Measurements from ENCODE around the gene C20orf202. TPM values are rescaled to one million over a fixed set of nuclear protein-coding genes. Genes with fewer than 3 reads are reported as not detected.

C20orf202 gene
- total RNA-seq (under 1 TPM in 3 of 6 donors, not detected in 3; 0.13 to 0.18 (median 0.14) TPM), polyA plus RNA-seq (under 1 TPM in 1 of 2 donors, not detected in 1; 0.23 TPM)

- H3K9me3 ChIP-seq: no peaks in the 10 kb centered on the region
- no peak for DNase-seq
- WGBS, 2 donors: 56% methylated on average over 5 of the region's 5 CpGs
- H3K27me3 ChIP-seq: no peaks in the 10 kb centered on the region
- H3K36me3 ChIP-seq: no peaks in the 10 kb centered on the region
- intact Hi-C loops (cut with DNase I): no loop called here
- no peak within 1 kb of the TSS for H3K4me3 ChIP-seq
- TF ChIP-seq CTCF (IDR thresholded peaks at IDR 0.05): no peak
- no peak for FAIRE-seq
- ATAC-seq: no peak
- no peaks in the 10 kb centered on the region for H3K4me1 ChIP-seq
- H3K27ac ChIP-seq: no peak within 1 kb of the TSS
Observed at GRCh38 chr20:1202762-1203504, at the start of gene C20orf202. Gene C20orf202 (plus strand): TSS chr20:1203454. CDS start chr20:1203586, 132 bp downstream.

GRCh38 chr20:1154226-1154625 is 49.0 kb upstream of the C20orf202 start:
- no peak for FAIRE-seq
- H3K27ac ChIP-seq: no peak overlapping the region
- intact Hi-C loops (cut with DNase I): no loop called here

GRCh38 chr20:1154691-1155090 is 48.6 kb upstream of the C20orf202 start:
- no peaks in the 10 kb centered on the region for H3K9me3 ChIP-seq
- ATAC-seq (no peak), FAIRE-seq (no peak), DNase-seq (no peak)
- peaks cover 0 to 10% (median 0%) of the 10 kb centered on the region in 3 donors for H3K36me3 ChIP-seq
- WGBS, 2 donors: 80 to 82% methylated on average over 1 of the region's 1 CpG
- H3K27ac ChIP-seq: no peak overlapping the region
- no peaks in the 10 kb centered on the region for H3K27me3 ChIP-seq
- TF ChIP-seq CTCF (IDR thresholded peaks at IDR 0.05): no peak
- peaks cover 0 to 6% (median 5%) of the 10 kb centered on the region in 3 donors for H3K4me1 ChIP-seq
- intact Hi-C loops (cut with DNase I): no loop called here
- no peak overlapping the region for H3K4me3 ChIP-seq

More at GRCh38 chr20:1154226-1154625, 49.0 kb upstream of the C20orf202 start:
- Histone ChIP-seq H3K9me3 (no peaks in the 10 kb centered on the region), H3K4me1 (peaks cover 0 to 6% (median 5%) of the 10 kb centered on the region in 3 donors), H3K27me3 (no peaks in the 10 kb centered on the region), H3K36me3 (peaks cover 0 to 10% (median 0%) of the 10 kb centered on the region in 3 donors), H3K4me3 (no peak overlapping the region)
- TF ChIP-seq CTCF (IDR thresholded peaks at IDR 0.05): no peak
- ATAC-seq: no peak
- DNase-seq: no peak

GRCh38 chr20:1155342-1155741 is 47.9 kb upstream of the C20orf202 start:
- intact Hi-C loops (cut with DNase I): no loop called here
- no peak for ATAC-seq
- Histone ChIP-seq H3K27ac (no peak overlapping the region), H3K9me3 (no peaks in the 10 kb centered on the region), H3K36me3 (peaks cover 0 to 13% (median 0%) of the 10 kb centered on the region in 3 donors), H3K4me3 (no peak overlapping the region), H3K27me3 (no peaks in the 10 kb centered on the region), H3K4me1 (peaks cover 0 to 3% (median 3%) of the 10 kb centered on the region in 3 donors)
- TF ChIP-seq CTCF (IDR thresholded peaks at IDR 0.05): no peak
- 99 to 100% methylated on average over 3 of the region's 3 CpGs for WGBS, 2 donors
- no peak for FAIRE-seq
- no peak for DNase-seq

- Histone ChIP-seq H3K4me3 (no peak overlapping the region), H3K9me3 (no peaks in the 10 kb centered on the region), H3K27me3 (no peaks in the 10 kb centered on the region), H3K27ac (no peak overlapping the region), H3K36me3 (peaks cover 0 to 44% (median 28%) of the 10 kb centered on the region in 3 donors), H3K4me1 (no peaks in the 10 kb centered on the region)
- 97 to 98% methylated on average over 10 of the region's 10 CpGs for WGBS, 2 donors
- ATAC-seq (no peak), DNase-seq (no peak), FAIRE-seq (no peak)
- no peak for TF ChIP-seq CTCF (IDR thresholded peaks at IDR 0.05)
- intact Hi-C loops (cut with DNase I): no loop called here
Observed at GRCh38 chr20:1160496-1160895, 42.8 kb upstream of the C20orf202 start.

Measured in pancreas (tissue), 10 donors.